Testis (tissue), 2 donors: Measurements from ENCODE around the gene ITSN2.

ENCODE experiments used
- CTCF ChIP-seq, 3 experiments: fragments of 450-650 bp in 2 of 3; fragments of 200-600 bp in 1 of 3; sonication (generic) in 1 of 3; IDR thresholded peaks; one replicate each; pipeline ENCODE4 v1.5.1; 2016 to 2019; ENCODE audit warnings: antibody characterized with exemption in 3 of 3, mild to moderate bottlenecking in 2 of 3, moderate library complexity in 1 of 3
- POLR2A ChIP-seq: fragments of 450-650 bp; IDR thresholded peaks from one replicate; pipeline ENCODE4 v1.6.1; 2017; ENCODE audit warnings: antibody characterized with exemption, mild to moderate bottlenecking, moderate library complexity

- TF ChIP-seq CTCF (IDR thresholded peaks at IDR 0.05), result no peak
- no peak for TF ChIP-seq POLR2A
Measured at GRCh38 chr2:24276349-24276899, 83.9 kb downstream of the ITSN2 start.
